Epithelial cell of esophagus (primary cell): ENCODE data around the gene IMPG2.

ENCODE experiments used
- DNase-seq: peaks from one replicate; pipeline ENCODE4 v3.0.0; 2010; ENCODE audit warnings: low read depth
- H3K4me3 ChIP-seq: 2 replicates; pipeline ENCODE4 v1.5.1; 2011; ENCODE audit warnings: mild to moderate bottlenecking, low read length, control low read depth
- TF ChIP-seq, protein P1 (sequence below): IDR thresholded peaks from 2 replicates; pipeline ENCODE4 v1.5.1; 2011; ENCODE audit warnings: low read depth, mild to moderate bottlenecking, low read length, control low read depth, inconsistent platforms; ENCODE audit not compliant: insufficient read depth; ENCODE audit errors: missing control alignments

Gene IMPG2

DNA sequence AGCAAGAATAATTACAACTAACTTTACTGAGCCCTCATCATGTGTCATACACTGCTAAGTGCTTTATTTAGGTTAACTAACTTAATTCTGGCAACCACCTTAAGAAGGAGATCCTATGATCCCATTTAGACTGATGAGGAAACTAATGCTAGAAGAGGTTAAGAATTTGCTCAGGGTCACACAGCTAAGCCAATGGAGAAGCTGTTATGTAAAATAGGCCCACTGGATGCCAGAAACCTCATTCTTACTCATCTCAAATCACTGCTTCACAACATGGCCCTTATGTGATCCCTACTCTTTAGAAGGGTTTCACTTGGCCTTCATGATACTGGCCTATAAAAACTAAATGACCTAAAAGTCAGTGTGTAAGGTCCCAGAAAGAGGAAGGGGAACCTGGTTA lies 41.2 kb downstream of the IMPG2 start:
- DNase-seq: peak; percentile 52
- TF ChIP-seq, protein P1, sequence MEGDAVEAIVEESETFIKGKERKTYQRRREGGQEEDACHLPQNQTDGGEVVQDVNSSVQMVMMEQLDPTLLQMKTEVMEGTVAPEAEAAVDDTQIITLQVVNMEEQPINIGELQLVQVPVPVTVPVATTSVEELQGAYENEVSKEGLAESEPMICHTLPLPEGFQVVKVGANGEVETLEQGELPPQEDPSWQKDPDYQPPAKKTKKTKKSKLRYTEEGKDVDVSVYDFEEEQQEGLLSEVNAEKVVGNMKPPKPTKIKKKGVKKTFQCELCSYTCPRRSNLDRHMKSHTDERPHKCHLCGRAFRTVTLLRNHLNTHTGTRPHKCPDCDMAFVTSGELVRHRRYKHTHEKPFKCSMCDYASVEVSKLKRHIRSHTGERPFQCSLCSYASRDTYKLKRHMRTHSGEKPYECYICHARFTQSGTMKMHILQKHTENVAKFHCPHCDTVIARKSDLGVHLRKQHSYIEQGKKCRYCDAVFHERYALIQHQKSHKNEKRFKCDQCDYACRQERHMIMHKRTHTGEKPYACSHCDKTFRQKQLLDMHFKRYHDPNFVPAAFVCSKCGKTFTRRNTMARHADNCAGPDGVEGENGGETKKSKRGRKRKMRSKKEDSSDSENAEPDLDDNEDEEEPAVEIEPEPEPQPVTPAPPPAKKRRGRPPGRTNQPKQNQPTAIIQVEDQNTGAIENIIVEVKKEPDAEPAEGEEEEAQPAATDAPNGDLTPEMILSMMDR: no peak
- no peak overlapping the region for H3K4me3 ChIP-seq

DNA sequence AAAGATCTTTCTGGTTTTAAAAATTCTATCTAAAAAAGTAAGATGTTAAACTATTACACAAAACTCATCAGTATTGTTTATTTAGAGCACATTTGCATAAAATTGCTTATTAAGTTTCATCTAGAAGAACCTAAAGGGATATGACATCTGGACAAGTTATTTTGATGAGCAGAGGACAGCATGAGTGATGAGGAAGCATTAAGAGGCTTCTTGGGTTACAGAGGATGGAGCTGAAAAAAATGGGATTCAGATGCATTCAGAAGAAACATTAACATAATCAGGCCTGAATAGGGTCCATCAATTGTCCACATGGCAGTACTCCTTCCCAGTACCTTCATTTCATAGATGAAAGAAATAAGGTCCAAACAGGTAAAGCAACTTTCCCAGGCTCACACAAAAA lies 41.6 kb downstream of the IMPG2 start:
- TF ChIP-seq, protein P1: no peak

DNA sequence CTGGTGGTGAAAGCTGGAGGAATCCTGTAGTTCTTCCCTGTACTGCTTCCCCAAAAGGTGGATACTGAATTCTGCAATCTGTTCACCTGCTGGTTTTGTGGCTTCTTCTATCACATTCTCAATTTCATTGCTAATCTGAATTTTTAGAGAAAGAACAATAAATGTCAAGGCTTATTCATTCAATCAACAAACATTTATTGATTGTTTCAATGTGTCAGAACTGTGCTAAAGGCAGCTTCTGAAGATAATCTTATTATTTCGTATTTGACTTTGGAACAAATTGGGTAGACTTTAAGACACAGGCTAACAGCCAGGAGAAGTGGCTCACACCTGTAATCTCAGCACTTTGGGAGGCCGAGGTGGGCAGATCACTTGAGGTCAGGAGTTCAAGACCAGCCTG lies 46.8 kb downstream of the IMPG2 start:
- no peak for DNase-seq
- H3K4me3 ChIP-seq: no peak overlapping the region
- TF ChIP-seq, protein P1: no peak

More for the DNA sequence above, 41.6 kb downstream of the IMPG2 start:
- DNase-seq: no peak
- no peak overlapping the region for H3K4me3 ChIP-seq

DNA sequence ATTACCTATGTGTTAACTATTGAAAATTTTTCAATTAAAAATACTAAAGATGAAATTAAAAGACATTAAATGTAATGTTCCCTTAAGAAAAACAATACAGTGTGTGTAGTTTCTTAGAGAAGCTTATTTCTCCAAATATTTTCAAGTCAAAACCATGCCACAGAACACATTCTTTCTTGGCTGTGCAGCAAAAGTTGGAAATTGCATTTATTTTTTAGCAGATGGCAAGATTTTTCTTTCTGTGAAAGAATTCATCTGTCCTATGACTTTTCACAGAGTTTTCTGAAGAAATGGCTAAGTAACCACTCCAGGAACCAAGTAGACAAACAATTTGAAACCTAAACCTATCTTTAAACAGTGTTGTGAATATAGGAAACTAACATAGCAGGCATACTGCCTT lies 47.2 kb downstream of the IMPG2 start:
- TF ChIP-seq, protein P1: no peak
- DNase-seq: no peak
- no peak overlapping the region for H3K4me3 ChIP-seq

DNA sequence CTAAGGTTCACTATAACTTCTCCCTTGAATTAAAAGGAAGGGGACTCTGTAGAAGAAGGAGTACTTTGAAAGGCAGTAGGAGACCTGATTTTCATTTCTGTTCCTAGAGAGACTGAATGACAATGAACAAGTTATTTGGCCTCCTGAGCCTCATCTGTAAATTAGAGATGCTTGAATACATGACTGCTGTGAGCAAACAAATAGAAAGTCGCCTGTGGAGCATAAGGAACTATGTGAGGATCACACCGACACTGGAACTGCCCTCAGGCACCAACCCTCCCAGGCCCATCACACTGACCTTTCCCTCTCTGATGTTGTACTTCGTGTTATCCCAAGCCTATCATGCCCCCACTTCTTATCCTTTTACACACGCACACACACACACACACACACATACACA lies 48.6 kb downstream of the IMPG2 start:
- TF ChIP-seq, protein P1: no peak
- no peak for DNase-seq
- no peak overlapping the region for H3K4me3 ChIP-seq

DNA sequence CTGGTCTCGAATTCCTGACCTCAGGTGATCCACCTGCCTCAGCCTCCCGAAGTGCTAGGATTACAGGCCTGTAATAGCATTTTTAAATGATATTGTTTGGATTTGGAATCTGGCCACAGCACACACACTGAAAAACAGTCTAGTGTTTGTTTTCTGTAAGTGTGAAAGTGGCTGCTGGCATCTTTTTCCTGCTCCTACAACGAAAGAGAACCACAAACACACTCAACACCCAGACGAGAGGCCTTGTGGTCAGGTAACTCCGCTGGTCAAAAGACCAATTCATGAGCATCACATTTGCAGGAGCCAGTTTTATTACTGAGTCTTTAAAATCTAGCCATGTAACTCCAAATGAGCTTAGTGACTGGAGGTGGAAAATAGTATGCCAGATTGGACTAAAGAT lies 50.2 kb downstream of the IMPG2 start:
- H3K4me3 ChIP-seq: no peak overlapping the region
- DNase-seq: no peak
- TF ChIP-seq, protein P1: no peak

DNA sequence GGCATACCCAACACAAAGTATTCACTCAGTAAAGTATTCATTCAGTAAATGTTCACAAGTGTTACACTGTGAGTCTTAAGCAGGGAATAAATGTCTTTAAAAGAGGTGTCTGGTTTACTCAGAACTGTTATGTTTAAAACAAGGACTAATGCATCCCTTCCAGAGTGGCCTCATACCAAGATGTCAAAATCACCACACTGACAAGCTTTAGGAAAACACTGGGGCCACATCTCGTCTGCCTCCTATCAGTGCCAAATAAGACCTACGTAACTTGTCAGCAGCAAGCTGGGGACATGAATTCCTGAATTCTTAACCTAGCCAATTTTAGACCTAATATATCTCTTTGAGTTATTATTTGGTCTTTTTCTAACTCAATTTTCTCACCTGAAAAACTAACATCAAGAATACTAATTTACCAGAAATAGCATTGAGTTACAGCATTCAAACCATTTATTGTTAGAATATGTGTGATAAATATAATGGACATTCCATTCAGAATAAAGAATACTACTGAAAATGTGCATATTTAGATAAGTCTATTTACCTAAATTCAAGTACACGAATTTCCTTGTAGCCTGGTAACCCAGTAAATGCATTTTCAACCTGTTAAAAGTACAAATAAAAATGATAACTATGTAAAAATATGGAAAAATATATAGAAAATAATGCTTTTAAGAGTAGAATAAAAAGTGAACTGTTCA lies 51.3 kb downstream of the IMPG2 start:
- TF ChIP-seq, protein P1: no peak

More for the DNA sequence above, 51.3 kb downstream of the IMPG2 start:
- no peak overlapping the region for H3K4me3 ChIP-seq
- no peak for DNase-seq
